Endothelial cell of umbilical vein (primary cell): Measurements from ENCODE around the gene LNX2. TPM values are rescaled to one million over a fixed set of nuclear protein-coding genes. Genes with fewer than 3 reads are reported as not detected.

Experiments used
- BruUV-seq: library from RNA; stranded (reverse); fragments of 400-500 nt; replicated peaks from 2 replicates; lab custom pipeline; 2021; lab: Mats Ljungman, UMichigan
- CTCF ChIA-PET: fragments of 300-600, 350-600 bp; sonication (Branson Sonifier 250); formaldehyde crosslinking; loops from one replicate; lab custom pipeline; 2021; ENCODE audit warnings: antibody characterized with exemption, inconsistent platforms; lab: Charles Lee
- POLR2A ChIA-PET: fragments of 300-600, 350-600 bp; sonication (Branson Sonifier 250); formaldehyde crosslinking; loops from one replicate; lab custom pipeline; 2021; ENCODE audit warnings: antibody characterized with exemption, inconsistent platforms; lab: Charles Lee
- DNase-seq: peaks from one replicate; pipeline ENCODE4 v3.0.0-alpha.2; 2011; ENCODE audit warnings: low read depth, low spot score
- FAIRE-seq: peaks from 2 replicates; lab custom pipeline; 2011; peaks lifted over from hg19 to GRCh38; lab: Jason Lieb, UNC
- H2AFZ ChIP-seq: 2 replicates; pipeline ENCODE4 v1.6.0; 2012; ENCODE audit warnings: low read depth, low read length, control low read depth, inconsistent platforms
- H3K27ac ChIP-seq: 2 replicates; pipeline ENCODE4 v1.5.1; 2011; ENCODE audit warnings: low read depth, mild to moderate bottlenecking, control low read depth, low read length, moderate library complexity; ENCODE audit not compliant: insufficient read depth
- H3K27me3 ChIP-seq, 2 experiments: 2 replicates each; pipeline versions ENCODE4 v1.6.0 to v1.6.1; 2011; ENCODE audit warnings: low read length in 2 of 2, mixed read lengths in 1 of 2; ENCODE audit not compliant: control insufficient read depth in 2 of 2, insufficient read depth in 2 of 2
- H3K36me3 ChIP-seq, 2 experiments: 2 replicates in 1 of 2; 3 replicates in 1 of 2; pipeline ENCODE4 v1.5.1; 2011; ENCODE audit warnings: low read length in 2 of 2, mild to moderate bottlenecking in 1 of 2, moderate library complexity in 1 of 2; ENCODE audit not compliant: control insufficient read depth in 2 of 2, insufficient read depth in 2 of 2; ENCODE audit errors: extremely low read depth in 1 of 2
- H3K4me1 ChIP-seq: 3 replicates; pipeline ENCODE4 v1.5.1; 2011; ENCODE audit warnings: mild to moderate bottlenecking, low read length; ENCODE audit not compliant: control insufficient read depth, insufficient read depth; ENCODE audit errors: extremely low read depth
- H3K4me2 ChIP-seq: 2 replicates; pipeline ENCODE4 v1.6.1; 2011; ENCODE audit warnings: low read length, control low read depth, mixed read lengths; ENCODE audit not compliant: insufficient read depth
- H3K4me3 ChIP-seq, 3 experiments: fragments of 200-600 bp in 1 of 3; sonication (generic), shearing (Covaris generic) in 1 of 3; replicated peaks in 1 of 3; 2 replicates each; pipeline ENCODE4 v1.5.1; 2011 to 2016; ENCODE audit warnings: control low read depth in 3 of 3, low read length in 3 of 3, mild to moderate bottlenecking in 2 of 3, inconsistent platforms in 1 of 3, low read depth in 1 of 3, moderate library complexity in 1 of 3; ENCODE audit not compliant: insufficient read depth in 1 of 3
- H3K79me2 ChIP-seq: 2 replicates; pipeline ENCODE4 v1.6.0; 2012; ENCODE audit warnings: low read length, inconsistent platforms; ENCODE audit not compliant: control insufficient read depth, insufficient read depth
- H3K9ac ChIP-seq: replicated peaks from 2 replicates; pipeline ENCODE3; 2011; ENCODE audit warnings: low read length, control low read depth; ENCODE audit not compliant: insufficient read depth; ENCODE audit errors: extremely low read depth
- H3K9me1 ChIP-seq: replicated peaks from 3 replicates; pipeline ENCODE4 v1.6.0; 2011; ENCODE audit warnings: mild to moderate bottlenecking, low read length; ENCODE audit not compliant: control insufficient read depth, insufficient read depth; ENCODE audit errors: extremely low read depth
- H3K9me3 ChIP-seq: replicated peaks from 2 replicates; pipeline ENCODE4 v1.5.1; 2012; ENCODE audit warnings: low read length, inconsistent platforms; ENCODE audit not compliant: control insufficient read depth, insufficient read depth
- H4K20me1 ChIP-seq: replicated peaks from 2 replicates; pipeline ENCODE3; 2011; ENCODE audit warnings: mild to moderate bottlenecking, low read length; ENCODE audit not compliant: control insufficient read depth, insufficient read depth; ENCODE audit errors: extremely low read depth
- EZH2 ChIP-seq: IDR thresholded peaks from 2 replicates; pipeline ENCODE4 v1.6.1; 2012; ENCODE audit warnings: borderline replicate concordance, low read depth, mild to moderate bottlenecking, moderate library complexity, low read length, inconsistent platforms; ENCODE audit not compliant: severe bottlenecking
- FOS ChIP-seq: IDR thresholded peaks from 2 replicates; pipeline ENCODE4 v1.6.1; 2011; ENCODE audit warnings: mild to moderate bottlenecking, low read length, moderate library complexity, borderline replicate concordance; ENCODE audit not compliant: insufficient read depth
- GATA2 ChIP-seq: IDR thresholded peaks from 2 replicates; pipeline ENCODE4 v1.7.0; 2011; ENCODE audit warnings: low read depth, mild to moderate bottlenecking, moderate library complexity, mixed read lengths, low read length; ENCODE audit not compliant: insufficient read length, insufficient read depth
- JUN ChIP-seq: IDR thresholded peaks from 2 replicates; pipeline ENCODE4 v1.6.1; 2011; ENCODE audit warnings: borderline replicate concordance, low read depth; ENCODE audit not compliant: insufficient read length, insufficient read depth
- POLR2A ChIP-seq: IDR thresholded peaks from 2 replicates; pipeline ENCODE4 v1.6.1; 2012; ENCODE audit warnings: low read depth, mild to moderate bottlenecking, control low read depth, low read length
- POLR2AphosphoS5 ChIP-seq: IDR thresholded peaks from 2 replicates; pipeline ENCODE4 v1.6.1; 2012; ENCODE audit warnings: low read depth, mild to moderate bottlenecking, control low read depth, low read length, moderate library complexity; ENCODE audit not compliant: insufficient read depth
- dilution Hi-C: fragments of 300-500 bp; cut with MboI; formaldehyde crosslinking; loops from one replicate; pipeline ENCODE4 v1.15.0; 2019; ENCODE audit warnings: low sequenced_read_pairs; ENCODE audit not compliant: extremely low pct_ligation_motif_present
- intact Hi-C: fragments of 100-400 bp; cut with micrococcal nuclease; formaldehyde crosslinking; loops from one replicate; pipeline ENCODE4 v1.10.0; 2022
- polyA plus RNA-seq, 4 experiments: library from polyadenylated mRNA; depleted of rRNA in 3 of 4; stranded (reverse) in 3 of 4; unstranded in 1 of 4; fragments of >200 nt; gene quantifications; 2 replicates each; pipeline versions ENCODE4 v1.2.1 to v1.2.3, GENCODE V29; 2011 to 2012; ENCODE audit warnings: missing spikeins in 1 of 4
- total RNA-seq: library from RNA; stranded (reverse); gene quantifications from 2 replicates; pipeline ENCODE4 v1.2.3, GENCODE V29; 2021
- TF ChIP-seq, protein P1 (sequence below), 2 donors: IDR thresholded peaks; 1 replicate in 1 of 2; 2 replicates in 1 of 2; pipeline ENCODE4 v1.5.1; 2011; ENCODE audit warnings: low read length in 2 of 2, mild to moderate bottlenecking in 2 of 2, moderate library complexity in 2 of 2, control low read depth in 1 of 2, inconsistent platforms in 1 of 2, low read depth in 1 of 2; ENCODE audit not compliant: insufficient read depth in 1 of 2; ENCODE audit errors: extremely low read depth in 1 of 2
- TF ChIP-seq, protein P2 (sequence below): IDR thresholded peaks from 2 replicates; pipeline ENCODE4 v1.6.1; 2011; ENCODE audit not compliant: insufficient read depth, insufficient read length

LNX2 gene
- total and polyA plus RNA-seq, 2 donors (not counting 3 experiments of a cell fraction or from before 2014, with no cell fraction given) = 7.0 to 9.1 TPM

DNA sequence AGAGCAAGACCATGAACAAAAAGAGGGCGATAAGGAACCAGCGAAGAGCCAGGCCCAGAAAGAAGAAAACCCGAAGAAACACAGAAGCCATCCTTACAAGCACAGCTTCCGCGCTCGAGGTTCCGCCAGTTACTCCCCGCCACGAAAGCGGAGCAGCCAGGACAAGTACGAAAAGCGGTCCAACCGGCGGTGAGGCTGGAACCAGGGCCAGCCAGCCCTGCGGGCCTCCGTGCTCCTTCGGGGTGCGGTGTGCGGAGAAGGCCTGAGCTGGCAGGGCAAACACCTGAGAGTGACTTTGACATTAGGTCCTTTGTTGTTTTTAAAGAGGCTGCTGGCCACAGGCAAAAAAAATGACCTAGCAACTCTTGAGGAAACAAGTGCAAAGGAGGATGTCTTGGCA lies 45.4 kb upstream of the LNX2 start:
- dilution Hi-C loops = no loop called here
- BruUV-seq = no TSS peak
- FAIRE-seq = no peak

DNA sequence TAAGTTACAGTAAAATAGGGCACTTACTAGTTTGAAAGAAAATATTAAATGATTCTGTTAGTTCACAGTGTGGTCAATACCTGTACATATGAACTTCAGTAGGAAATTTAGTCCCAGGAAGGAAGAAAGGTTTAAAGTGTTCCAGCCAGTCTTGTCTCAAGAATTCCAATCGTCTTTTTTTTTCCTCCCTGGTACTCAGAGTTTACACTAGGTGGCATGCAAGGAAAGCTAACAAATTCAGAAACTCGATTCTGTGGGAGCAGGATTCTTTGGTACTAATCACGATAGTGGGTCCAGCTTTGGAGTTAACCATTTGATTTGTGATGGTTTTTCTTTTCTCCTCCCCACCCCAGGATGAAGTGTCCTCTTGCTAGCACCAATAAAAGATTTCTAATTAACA lies 45.0 kb upstream of the LNX2 start:
- Histone ChIP-seq H2AFZ (no peak overlapping the region), H3K4me1 (no peaks in the 10 kb centered on the region), H3K9me1 (no peaks in the 10 kb centered on the region), H3K79me2 (peaks cover 1% of the 10 kb centered on the region), H3K27ac (no peak overlapping the region), H3K4me3 (no peak overlapping the region), H3K27me3 (no peaks in the 10 kb centered on the region), H3K4me2 (no peak overlapping the region), H4K20me1 (no peaks in the 10 kb centered on the region), H3K36me3 (peaks cover 2 to 3% of the 10 kb centered on the region in 2 experiments), H3K9me3 (no peaks in the 10 kb centered on the region), H3K9ac (no peak overlapping the region)
- ChIA-PET CTCF (interaction anchor here (1.0 to 1.5 kb wide), 3 partner anchors 12 to 161 kb away, joined by 3 to 5 read pairs (median 3); no protein-coding TSS in a partner anchor), POLR2A (no interaction called here)
- DNase-seq (no peak), FAIRE-seq (no peak)
- no TSS peak for BruUV-seq
- TF ChIP-seq FOS (no peak), GATA2 (no peak), POLR2A (no peak), JUN (no peak), POLR2AphosphoS5 (no peak), EZH2 (no peak)
- TF ChIP-seq, protein P1, sequence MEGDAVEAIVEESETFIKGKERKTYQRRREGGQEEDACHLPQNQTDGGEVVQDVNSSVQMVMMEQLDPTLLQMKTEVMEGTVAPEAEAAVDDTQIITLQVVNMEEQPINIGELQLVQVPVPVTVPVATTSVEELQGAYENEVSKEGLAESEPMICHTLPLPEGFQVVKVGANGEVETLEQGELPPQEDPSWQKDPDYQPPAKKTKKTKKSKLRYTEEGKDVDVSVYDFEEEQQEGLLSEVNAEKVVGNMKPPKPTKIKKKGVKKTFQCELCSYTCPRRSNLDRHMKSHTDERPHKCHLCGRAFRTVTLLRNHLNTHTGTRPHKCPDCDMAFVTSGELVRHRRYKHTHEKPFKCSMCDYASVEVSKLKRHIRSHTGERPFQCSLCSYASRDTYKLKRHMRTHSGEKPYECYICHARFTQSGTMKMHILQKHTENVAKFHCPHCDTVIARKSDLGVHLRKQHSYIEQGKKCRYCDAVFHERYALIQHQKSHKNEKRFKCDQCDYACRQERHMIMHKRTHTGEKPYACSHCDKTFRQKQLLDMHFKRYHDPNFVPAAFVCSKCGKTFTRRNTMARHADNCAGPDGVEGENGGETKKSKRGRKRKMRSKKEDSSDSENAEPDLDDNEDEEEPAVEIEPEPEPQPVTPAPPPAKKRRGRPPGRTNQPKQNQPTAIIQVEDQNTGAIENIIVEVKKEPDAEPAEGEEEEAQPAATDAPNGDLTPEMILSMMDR (IDR thresholded peaks at IDR 0.05; ENCODE audit: extremely low read depth in 1 of 2, insufficient read depth in 1 of 2, low read depth in 1 of 2, low read length in 2 of 2) = no peak
- TF ChIP-seq, protein P2, sequence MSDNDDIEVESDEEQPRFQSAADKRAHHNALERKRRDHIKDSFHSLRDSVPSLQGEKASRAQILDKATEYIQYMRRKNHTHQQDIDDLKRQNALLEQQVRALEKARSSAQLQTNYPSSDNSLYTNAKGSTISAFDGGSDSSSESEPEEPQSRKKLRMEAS = no peak
- dilution Hi-C loops (no loop called here), intact Hi-C loops (no loop called here)

More for the DNA sequence above, 45.4 kb upstream of the LNX2 start:
- no peaks in the 10 kb centered on the region for H4K20me1 ChIP-seq
- no peak overlapping the region for H3K27ac ChIP-seq
- TF ChIP-seq POLR2A (no peak), GATA2 (no peak), EZH2 (no peak)
- H3K4me2 ChIP-seq = no peak overlapping the region
- POLR2A ChIA-PET = no interaction called here
- H3K9me3 ChIP-seq = no peaks in the 10 kb centered on the region
- no peaks in the 10 kb centered on the region for H3K4me1 ChIP-seq
- no peaks in the 10 kb centered on the region for H3K27me3 ChIP-seq
- H3K4me3 ChIP-seq = no peak overlapping the region
- intact Hi-C loops = no loop called here
- CTCF ChIA-PET = interaction anchor here (1.0 to 1.8 kb wide), 4 partner anchors 12 to 161 kb away, joined by 3 to 5 read pairs (median 4); no protein-coding TSS in a partner anchor
- H2AFZ ChIP-seq = no peak overlapping the region
- H3K9me1 ChIP-seq = no peaks in the 10 kb centered on the region
- DNase-seq = no peak
- peaks cover 2 to 3% of the 10 kb centered on the region in 2 experiments for H3K36me3 ChIP-seq
- H3K9ac ChIP-seq = no peak overlapping the region
- peaks cover 1% of the 10 kb centered on the region for H3K79me2 ChIP-seq
